Thyroid gland (tissue), 4 donors: ENCODE results near the gene SP3.

ENCODE experiments used
- POLR2A ChIP-seq, 2 donors: fragments of 450-650 bp; IDR thresholded peaks; one replicate each; pipeline ENCODE4 v1.6.1; 2017; ENCODE audit warnings: antibody characterized with exemption in 2 of 2, mild to moderate bottlenecking in 2 of 2, moderate library complexity in 1 of 2
- TF ChIP-seq, protein P1 (sequence below), 6 experiments: fragments of 200-600 bp in 3 of 6; fragments of 450-650 bp in 3 of 6; sonication (generic) in 3 of 6; IDR thresholded peaks; one replicate each; pipeline ENCODE4 v1.5.1; 2016 to 2019; ENCODE audit warnings: antibody characterized with exemption in 6 of 6, mild to moderate bottlenecking in 2 of 6, inconsistent platforms in 1 of 6, moderate library complexity in 1 of 6

GRCh38 chr2:173880561-173880960 is 84.6 kb downstream of the SP3 start:
- TF ChIP-seq, protein P1, sequence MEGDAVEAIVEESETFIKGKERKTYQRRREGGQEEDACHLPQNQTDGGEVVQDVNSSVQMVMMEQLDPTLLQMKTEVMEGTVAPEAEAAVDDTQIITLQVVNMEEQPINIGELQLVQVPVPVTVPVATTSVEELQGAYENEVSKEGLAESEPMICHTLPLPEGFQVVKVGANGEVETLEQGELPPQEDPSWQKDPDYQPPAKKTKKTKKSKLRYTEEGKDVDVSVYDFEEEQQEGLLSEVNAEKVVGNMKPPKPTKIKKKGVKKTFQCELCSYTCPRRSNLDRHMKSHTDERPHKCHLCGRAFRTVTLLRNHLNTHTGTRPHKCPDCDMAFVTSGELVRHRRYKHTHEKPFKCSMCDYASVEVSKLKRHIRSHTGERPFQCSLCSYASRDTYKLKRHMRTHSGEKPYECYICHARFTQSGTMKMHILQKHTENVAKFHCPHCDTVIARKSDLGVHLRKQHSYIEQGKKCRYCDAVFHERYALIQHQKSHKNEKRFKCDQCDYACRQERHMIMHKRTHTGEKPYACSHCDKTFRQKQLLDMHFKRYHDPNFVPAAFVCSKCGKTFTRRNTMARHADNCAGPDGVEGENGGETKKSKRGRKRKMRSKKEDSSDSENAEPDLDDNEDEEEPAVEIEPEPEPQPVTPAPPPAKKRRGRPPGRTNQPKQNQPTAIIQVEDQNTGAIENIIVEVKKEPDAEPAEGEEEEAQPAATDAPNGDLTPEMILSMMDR (IDR thresholded peaks at IDR 0.05) = no peak
- TF ChIP-seq POLR2A (IDR thresholded peaks at IDR 0.05) = no peak
